ENCODE measurements around the gene CLN3.
"Not testable (repeated sequence)": the region's sequence is repeated elsewhere in the genome, so short reads cannot be mapped to it uniquely, and the experiment has no call there.

The CLN3 gene

GRCh38 chr16:28494121-28494851, 2.4 kb upstream of the CLN3 start, which contains the start of gene APOBR:
APOBR (plus strand) TSS chr16:28494643; CDS start chr16:28494682, 39 bp downstream.
- FAIRE-seq (no peak), DNase-seq (ENCODE audit: low spot score) (no peak)

- FAIRE-seq (no peak), DNase-seq (ENCODE audit: low spot score) (no peak)
Measured at GRCh38 chr16:28492511-28492910, 637 bp upstream of the CLN3 start.

- FAIRE-seq (no peak), DNase-seq (ENCODE audit: low spot score) (no peak)
Measured at GRCh38 chr16:28491230-28491969, 474 bp downstream of the CLN3 start.

- DNase-seq (ENCODE audit: low spot score) (no peak), FAIRE-seq (no peak)
Measured at GRCh38 chr16:28486266-28486665, 5.6 kb downstream of the CLN3 start.

GRCh38 chr16:28483361-28483760, 8.5 kb downstream of the CLN3 start:
- FAIRE-seq; DNase-seq (ENCODE audit: low spot score): not testable (repeated sequence)

- no peak for FAIRE-seq
- DNase-seq (ENCODE audit: low spot score), result no peak
Measured at GRCh38 chr16:28482026-28482425, 9.8 kb downstream of the CLN3 start.

GRCh38 chr16:28478506-28479180, 13.2 kb downstream of the CLN3 start:
- no peak for DNase-seq (ENCODE audit: low spot score)
- no peak for FAIRE-seq

- no peak for FAIRE-seq
- no peak for DNase-seq (ENCODE audit: low spot score)
Measured at GRCh38 chr16:28477311-28477920, 14.5 kb downstream of the CLN3 start.

- FAIRE-seq, result no peak
- DNase-seq (ENCODE audit: low spot score), result no peak
Measured at GRCh38 chr16:28475221-28475620, 16.7 kb downstream of the CLN3 start.

- FAIRE-seq, result no peak
- no peak for DNase-seq (ENCODE audit: low spot score)
Measured at GRCh38 chr16:28473714-28474265, 18.1 kb downstream of the CLN3 start.

GRCh38 chr16:28447081-28447480, 44.8 kb downstream of the CLN3 start:
- FAIRE-seq; DNase-seq (ENCODE audit: low spot score): not testable (repeated sequence)

GRCh38 chr16:28446388-28446787, 45.5 kb downstream of the CLN3 start:
- not testable (repeated sequence) for FAIRE-seq; DNase-seq (ENCODE audit: low spot score)

GRCh38 chr16:28443943-28444342, 47.9 kb downstream of the CLN3 start:
- not testable (repeated sequence) for DNase-seq (ENCODE audit: low spot score); FAIRE-seq

GRCh38 chr16:28438899-28439298, 53.0 kb downstream of the CLN3 start:
- not testable (repeated sequence) for DNase-seq (ENCODE audit: low spot score); FAIRE-seq

GRCh38 chr16:28435340-28435739, 56.5 kb downstream of the CLN3 start:
- not testable (repeated sequence) for FAIRE-seq

More at GRCh38 chr16:28435340-28435739, 56.5 kb downstream of the CLN3 start:
- DNase-seq (ENCODE audit: low spot score), result not testable (repeated sequence)

Data from urothelium cell line (cell line).